DND-41 (cell line): ENCODE results near the gene TRAM2.

Experiments
- EZH2 ChIP-seq: IDR thresholded peaks from 3 replicates; pipeline ENCODE4 v1.6.1; 2012; ENCODE audit warnings: borderline replicate concordance, low read depth, mild to moderate bottlenecking, moderate library complexity, low read length, inconsistent platforms; ENCODE audit not compliant: severe bottlenecking
- TF ChIP-seq, protein P1 (sequence below): IDR thresholded peaks from 2 replicates; pipeline ENCODE4 v1.5.1; 2012; ENCODE audit warnings: borderline replicate concordance, low read length, moderate library complexity, mild to moderate bottlenecking; ENCODE audit not compliant: poor library complexity, severe bottlenecking; ENCODE audit errors: extremely low read depth

DNA sequence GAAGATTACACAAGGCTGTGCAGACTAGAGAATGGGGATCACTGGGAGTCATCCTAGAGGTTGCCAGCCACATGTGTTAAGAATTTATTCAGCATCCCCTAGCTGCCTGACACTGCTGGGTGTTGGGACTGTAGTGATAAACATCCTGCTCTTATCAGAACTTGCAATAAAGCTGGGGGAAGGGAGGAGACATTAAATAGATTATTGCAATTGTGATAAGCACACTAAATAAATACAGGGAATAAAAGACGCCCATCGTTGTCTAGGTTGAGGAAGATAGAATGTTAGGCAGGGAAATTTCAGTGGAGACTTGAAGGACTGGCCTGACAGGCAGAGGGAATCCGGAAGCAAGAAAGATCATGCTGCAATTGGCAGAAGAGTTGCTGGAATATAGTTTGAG, 33.2 kb upstream of the TRAM2 start:
- TF ChIP-seq, protein P1, sequence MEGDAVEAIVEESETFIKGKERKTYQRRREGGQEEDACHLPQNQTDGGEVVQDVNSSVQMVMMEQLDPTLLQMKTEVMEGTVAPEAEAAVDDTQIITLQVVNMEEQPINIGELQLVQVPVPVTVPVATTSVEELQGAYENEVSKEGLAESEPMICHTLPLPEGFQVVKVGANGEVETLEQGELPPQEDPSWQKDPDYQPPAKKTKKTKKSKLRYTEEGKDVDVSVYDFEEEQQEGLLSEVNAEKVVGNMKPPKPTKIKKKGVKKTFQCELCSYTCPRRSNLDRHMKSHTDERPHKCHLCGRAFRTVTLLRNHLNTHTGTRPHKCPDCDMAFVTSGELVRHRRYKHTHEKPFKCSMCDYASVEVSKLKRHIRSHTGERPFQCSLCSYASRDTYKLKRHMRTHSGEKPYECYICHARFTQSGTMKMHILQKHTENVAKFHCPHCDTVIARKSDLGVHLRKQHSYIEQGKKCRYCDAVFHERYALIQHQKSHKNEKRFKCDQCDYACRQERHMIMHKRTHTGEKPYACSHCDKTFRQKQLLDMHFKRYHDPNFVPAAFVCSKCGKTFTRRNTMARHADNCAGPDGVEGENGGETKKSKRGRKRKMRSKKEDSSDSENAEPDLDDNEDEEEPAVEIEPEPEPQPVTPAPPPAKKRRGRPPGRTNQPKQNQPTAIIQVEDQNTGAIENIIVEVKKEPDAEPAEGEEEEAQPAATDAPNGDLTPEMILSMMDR: no peak
- no peak for TF ChIP-seq EZH2
